ENCODE measurements around the gene LDLRAD4.
"Not testable (repeated sequence)": the region's sequence is repeated elsewhere in the genome, so short reads cannot be mapped to it uniquely, and the experiment has no call there.

LDLRAD4 gene

GRCh38 chr18:13677350-13677749, 458.8 kb downstream of the LDLRAD4 start:
- H3K27me3 ChIP-seq (ENCODE audit: control insufficient read depth in 1 of 2, insufficient read depth in 1 of 2, low read length in 2 of 2); H3K23ac ChIP-seq (ENCODE audit: low read length in 2 of 2); H2BK5ac ChIP-seq (ENCODE audit: low read depth, low read length, poor library complexity, severe bottlenecking); H2BK12ac ChIP-seq (ENCODE audit: low read length in 2 of 2); H3K14ac ChIP-seq (ENCODE audit: low read length in 2 of 2); H3K36me3 ChIP-seq (ENCODE audit: control insufficient read depth in 1 of 2, insufficient read depth in 2 of 2, low read depth in 1 of 2, low read length in 2 of 2); H4K8ac ChIP-seq (ENCODE audit: low read length); H3K4me2 ChIP-seq (ENCODE audit: low read length, poor library complexity, severe bottlenecking); H3K9ac ChIP-seq (ENCODE audit: low read length); H3K4ac ChIP-seq (ENCODE audit: low read depth in 1 of 2, low read length in 2 of 2); H3K4me1 ChIP-seq (ENCODE audit: control insufficient read depth, insufficient read depth, low read depth, low read length); H3K27ac ChIP-seq (ENCODE audit: low read length, poor library complexity, severe bottlenecking); H2BK15ac ChIP-seq (ENCODE audit: low read depth, poor library complexity, severe bottlenecking); H3K4me3 ChIP-seq (ENCODE audit: insufficient read depth in 1 of 2, low read depth in 1 of 2, low read length in 2 of 2); H2AK5ac ChIP-seq (ENCODE audit: low read length, severe bottlenecking); H2BK120ac ChIP-seq (ENCODE audit: low read depth, low read length); H3K9me3 ChIP-seq (ENCODE audit: control insufficient read depth, low read length); H4K91ac ChIP-seq (ENCODE audit: low read length); H2AFZ ChIP-seq (ENCODE audit: low read depth, low read length); DNase-seq; H3K18ac ChIP-seq (ENCODE audit: low read depth in 1 of 2, low read length in 2 of 2): not testable (repeated sequence)
- 98% methylated on average over 12 of the region's 13 CpGs for WGBS
- H3K79me1 ChIP-seq (replicated peaks; ENCODE audit: low read length, poor library complexity, severe bottlenecking) = peaks cover 13% of the 10 kb centered on the region

- peaks cover 0 to 10% of the 10 kb centered on the region in 2 experiments for H3K36me3 ChIP-seq (ENCODE audit: control insufficient read depth in 1 of 2, insufficient read depth in 2 of 2, low read depth in 1 of 2, low read length in 2 of 2)
- no peak overlapping the region for H2AFZ ChIP-seq (ENCODE audit: low read depth, low read length)
Observed at GRCh38 chr18:13680612-13681011, 462.1 kb downstream of the LDLRAD4 start.

GRCh38 chr18:13681701-13682100, 463.1 kb downstream of the LDLRAD4 start:
- H3K4me1 ChIP-seq (ENCODE audit: control insufficient read depth, insufficient read depth, low read depth, low read length) = no peaks in the 10 kb centered on the region
- no peak overlapping the region for H2AK5ac ChIP-seq (ENCODE audit: low read length, severe bottlenecking)
- H3K36me3 ChIP-seq (ENCODE audit: control insufficient read depth in 1 of 2, insufficient read depth in 2 of 2, low read depth in 1 of 2, low read length in 2 of 2) = peaks cover 0 to 10% of the 10 kb centered on the region in 2 experiments
- no peak overlapping the region for H2BK15ac ChIP-seq (ENCODE audit: low read depth, poor library complexity, severe bottlenecking)
- no peak for DNase-seq
- H3K4ac ChIP-seq (ENCODE audit: low read depth in 1 of 2, low read length in 2 of 2) = no peak overlapping the region
- H2BK5ac ChIP-seq (ENCODE audit: low read depth, low read length, poor library complexity, severe bottlenecking) = no peak overlapping the region
- H3K9me3 ChIP-seq (ENCODE audit: control insufficient read depth, low read length) = no peaks in the 10 kb centered on the region
- no peak overlapping the region for H3K14ac ChIP-seq (ENCODE audit: low read length in 2 of 2)
- over 99% methylated on average over 6 of the region's 6 CpGs for WGBS
- H3K23ac ChIP-seq (ENCODE audit: low read length in 2 of 2) = no peak overlapping the region
- no peak overlapping the region for H3K4me2 ChIP-seq (ENCODE audit: low read length, poor library complexity, severe bottlenecking)
- H2AFZ ChIP-seq (ENCODE audit: low read depth, low read length) = no peak overlapping the region
- H3K79me1 ChIP-seq (replicated peaks; ENCODE audit: low read length, poor library complexity, severe bottlenecking) = peaks cover 20% of the 10 kb centered on the region
- no peaks in the 10 kb centered on the region for H3K27me3 ChIP-seq (ENCODE audit: control insufficient read depth in 1 of 2, insufficient read depth in 1 of 2, low read length in 2 of 2)
- no peak overlapping the region for H3K4me3 ChIP-seq (ENCODE audit: insufficient read depth in 1 of 2, low read depth in 1 of 2, low read length in 2 of 2)
- no peak overlapping the region for H3K9ac ChIP-seq (ENCODE audit: low read length)
- H2BK12ac ChIP-seq (ENCODE audit: low read length in 2 of 2) = no peak overlapping the region
- H2BK120ac ChIP-seq (ENCODE audit: low read depth, low read length) = no peak overlapping the region
- H3K18ac ChIP-seq (ENCODE audit: low read depth in 1 of 2, low read length in 2 of 2) = no peak overlapping the region
- H4K8ac ChIP-seq (ENCODE audit: low read length) = no peak overlapping the region
- no peak overlapping the region for H4K91ac ChIP-seq (ENCODE audit: low read length)
- H3K27ac ChIP-seq (ENCODE audit: low read length, poor library complexity, severe bottlenecking) = no peak overlapping the region

More at GRCh38 chr18:13680612-13681011, 462.1 kb downstream of the LDLRAD4 start:
- no peak overlapping the region for H3K4ac ChIP-seq (ENCODE audit: low read depth in 1 of 2, low read length in 2 of 2)
- H3K27ac ChIP-seq (ENCODE audit: low read length, poor library complexity, severe bottlenecking) = no peak overlapping the region
- H2BK12ac ChIP-seq (ENCODE audit: low read length in 2 of 2) = no peak overlapping the region
- no peak overlapping the region for H2BK15ac ChIP-seq (ENCODE audit: low read depth, poor library complexity, severe bottlenecking)
- H4K91ac ChIP-seq (ENCODE audit: low read length) = no peak overlapping the region
- H3K27me3 ChIP-seq (ENCODE audit: control insufficient read depth in 1 of 2, insufficient read depth in 1 of 2, low read length in 2 of 2) = no peaks in the 10 kb centered on the region
- no peak overlapping the region for H3K4me3 ChIP-seq (ENCODE audit: insufficient read depth in 1 of 2, low read depth in 1 of 2, low read length in 2 of 2)
- no peak overlapping the region for H3K9ac ChIP-seq (ENCODE audit: low read length)
- H3K4me1 ChIP-seq (ENCODE audit: control insufficient read depth, insufficient read depth, low read depth, low read length) = no peaks in the 10 kb centered on the region
- H2BK5ac ChIP-seq (ENCODE audit: low read depth, low read length, poor library complexity, severe bottlenecking) = no peak overlapping the region
- H3K23ac ChIP-seq (ENCODE audit: low read length in 2 of 2) = no peak overlapping the region
- no peak for DNase-seq
- 69% methylated on average over 5 of the region's 5 CpGs for WGBS
- peaks cover 20% of the 10 kb centered on the region for H3K79me1 ChIP-seq (replicated peaks; ENCODE audit: low read length, poor library complexity, severe bottlenecking)
- H3K9me3 ChIP-seq (ENCODE audit: control insufficient read depth, low read length) = no peaks in the 10 kb centered on the region
- no peak overlapping the region for H3K4me2 ChIP-seq (ENCODE audit: low read length, poor library complexity, severe bottlenecking)
- no peak overlapping the region for H2AK5ac ChIP-seq (ENCODE audit: low read length, severe bottlenecking)
- H3K18ac ChIP-seq (ENCODE audit: low read depth in 1 of 2, low read length in 2 of 2) = no peak overlapping the region
- no peak overlapping the region for H4K8ac ChIP-seq (ENCODE audit: low read length)
- no peak overlapping the region for H3K14ac ChIP-seq (ENCODE audit: low read length in 2 of 2)
- no peak overlapping the region for H2BK120ac ChIP-seq (ENCODE audit: low read depth, low read length)

GRCh38 chr18:13684546-13684945, 466.0 kb downstream of the LDLRAD4 start:
- H3K18ac ChIP-seq (ENCODE audit: low read depth in 1 of 2, low read length in 2 of 2) = no peak overlapping the region
- no peak overlapping the region for H2AFZ ChIP-seq (ENCODE audit: low read depth, low read length)
- H3K4me2 ChIP-seq (ENCODE audit: low read length, poor library complexity, severe bottlenecking) = no peak overlapping the region
- H3K79me1 ChIP-seq (replicated peaks; ENCODE audit: low read length, poor library complexity, severe bottlenecking) = peaks cover 26% of the 10 kb centered on the region
- H3K4me3 ChIP-seq (ENCODE audit: insufficient read depth in 1 of 2, low read depth in 1 of 2, low read length in 2 of 2) = no peak overlapping the region
- no peak overlapping the region for H2BK15ac ChIP-seq (ENCODE audit: low read depth, poor library complexity, severe bottlenecking)
- no peaks in the 10 kb centered on the region for H3K4me1 ChIP-seq (ENCODE audit: control insufficient read depth, insufficient read depth, low read depth, low read length)
- no peak overlapping the region for H2BK5ac ChIP-seq (ENCODE audit: low read depth, low read length, poor library complexity, severe bottlenecking)
- no peaks in the 10 kb centered on the region for H3K9me3 ChIP-seq (ENCODE audit: control insufficient read depth, low read length)
- H3K14ac ChIP-seq (ENCODE audit: low read length in 2 of 2) = no peak overlapping the region
- H2BK12ac ChIP-seq (ENCODE audit: low read length in 2 of 2) = no peak overlapping the region
- H3K9ac ChIP-seq (ENCODE audit: low read length) = no peak overlapping the region
- H2AK5ac ChIP-seq (ENCODE audit: low read length, severe bottlenecking) = no peak overlapping the region
- no peak for DNase-seq
- WGBS = 100% methylated on average over 2 of the region's 4 CpGs
- no peaks in the 10 kb centered on the region for H3K27me3 ChIP-seq (ENCODE audit: control insufficient read depth in 1 of 2, insufficient read depth in 1 of 2, low read length in 2 of 2)
- no peak overlapping the region for H3K23ac ChIP-seq (ENCODE audit: low read length in 2 of 2)
- H4K91ac ChIP-seq (ENCODE audit: low read length) = no peak overlapping the region
- H2BK120ac ChIP-seq (ENCODE audit: low read depth, low read length) = no peak overlapping the region
- H3K4ac ChIP-seq (ENCODE audit: low read depth in 1 of 2, low read length in 2 of 2) = no peak overlapping the region
- no peak overlapping the region for H3K27ac ChIP-seq (ENCODE audit: low read length, poor library complexity, severe bottlenecking)
- H3K36me3 ChIP-seq (ENCODE audit: control insufficient read depth in 1 of 2, insufficient read depth in 2 of 2, low read depth in 1 of 2, low read length in 2 of 2) = peaks cover 0 to 14% of the 10 kb centered on the region in 2 experiments
- no peak overlapping the region for H4K8ac ChIP-seq (ENCODE audit: low read length)

All from mesenchymal stem cell (in vitro differentiated cells and primary cell).